ENCODE data around the gene E2F6.
A peak's percentile ranks its signal among the peaks of the same experiment; 100 is the strongest.

Gene E2F6

DNA sequence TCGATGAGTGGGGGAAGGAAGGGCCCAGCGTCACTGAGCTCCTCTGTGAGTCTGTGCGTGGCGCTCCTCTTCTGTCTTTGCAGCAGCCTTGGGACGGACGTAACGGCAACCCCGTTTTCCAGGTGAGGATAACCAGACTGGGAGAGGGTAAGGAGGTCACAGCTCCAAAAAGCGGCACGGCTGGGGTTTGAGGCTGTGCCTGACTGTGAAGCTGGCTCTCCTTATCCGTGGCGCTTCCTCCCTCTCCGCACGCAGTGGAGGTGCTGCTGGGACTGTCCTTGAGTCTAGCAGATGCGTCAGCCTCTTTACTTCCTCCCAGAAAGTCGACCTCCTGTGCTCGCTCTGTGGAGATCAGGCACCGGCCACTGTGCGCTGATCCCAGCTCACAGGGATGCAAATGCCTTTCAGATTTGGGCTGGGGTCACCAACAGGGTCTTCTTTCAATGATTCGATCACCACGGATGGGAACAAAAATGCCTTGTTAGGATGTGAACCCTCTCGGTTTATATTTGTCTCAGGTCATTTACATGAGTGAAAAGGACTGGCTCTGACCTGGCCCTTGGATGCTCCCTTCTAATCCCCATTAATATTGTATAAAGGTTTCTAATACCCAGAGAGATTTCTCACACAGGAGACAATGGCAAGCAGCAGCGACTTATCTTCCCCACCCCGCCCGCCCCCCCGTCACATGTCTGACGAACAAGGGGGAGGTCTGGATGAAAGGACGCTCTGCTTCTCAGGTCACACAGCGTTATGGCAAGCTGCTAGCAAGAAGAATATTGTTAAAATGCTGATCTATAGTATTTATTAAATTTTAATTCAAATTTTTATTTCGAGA is 30.1 kb upstream of the E2F6 start:
- WGBS, 2 donors (ENCODE audit: extremely low coverage in 2 of 2, insufficient read length in 2 of 2, insufficient replicate concordance in 1 of 2): no CpG with 5 or more reads among the region's 30 CpGs
- H3K27me3 ChIP-seq (ENCODE audit: control insufficient read depth in 3 of 3, insufficient read depth in 3 of 3, low read depth in 1 of 3, low read length in 3 of 3): peaks cover 0 to 2% (median 0%) of the 10 kb centered on the region in 3 experiments
- no peak overlapping the region for H2BK120ac ChIP-seq (ENCODE audit: low read depth, low read length)
- no peak overlapping the region for H2AFZ ChIP-seq (ENCODE audit: low read length)
- peaks cover 11% of the 10 kb centered on the region for H3K79me1 ChIP-seq (ENCODE audit: low read depth, low read length)
- DNase-seq (ENCODE audit: low spot score): no peak
- peak overlapping the region in 1 of 2 donors; percentile 39 for H3K4me3 ChIP-seq (ENCODE audit: low read length in 2 of 2)
- H3K23ac ChIP-seq (ENCODE audit: low read depth, low read length, poor library complexity): no peak overlapping the region
- H4K8ac ChIP-seq (ENCODE audit: low read depth, low read length): no peak overlapping the region
- peak overlapping the region; percentile 58 for H3K18ac ChIP-seq (ENCODE audit: low read length)
- no peak overlapping the region for H3K4ac ChIP-seq (ENCODE audit: low read length)
- H2BK5ac ChIP-seq (ENCODE audit: low read length): no peak overlapping the region
- no peak overlapping the region for H3K14ac ChIP-seq (ENCODE audit: low read length)
- no peak overlapping the region for H2BK15ac ChIP-seq (ENCODE audit: low read length)
- H3K36me3 ChIP-seq (replicated peaks in 1 of 2; ENCODE audit: control insufficient read depth in 2 of 2, insufficient read depth in 2 of 2, low read length in 2 of 2): peaks cover 0 to 39% of the 10 kb centered on the region in 2 donors
- peak overlapping the region; percentile 41 for H3K4me2 ChIP-seq (ENCODE audit: insufficient read depth, low read length, poor library complexity, severe bottlenecking)
- H3K4me1 ChIP-seq (ENCODE audit: control insufficient read depth in 2 of 2, insufficient read depth in 1 of 2, low read depth in 1 of 2, low read length in 2 of 2): peaks cover 25 to 56% of the 10 kb centered on the region in 2 donors
- peak overlapping the region; percentile 56 for H3K9ac ChIP-seq (ENCODE audit: low read depth, low read length, poor library complexity)
- H3K27ac ChIP-seq (replicated peaks; ENCODE audit: low read length): peak overlapping the region; percentile 60
- H2BK12ac ChIP-seq (ENCODE audit: low read length): no peak overlapping the region
- H3K9me3 ChIP-seq (replicated peaks in 1 of 2; ENCODE audit: control insufficient read depth in 2 of 2, insufficient read depth in 1 of 2, low read depth in 1 of 2, low read length in 2 of 2): peaks cover 0 to 28% of the 10 kb centered on the region in 2 donors
- H2AK5ac ChIP-seq (ENCODE audit: low read depth, low read length): no peak overlapping the region
- H4K91ac ChIP-seq (ENCODE audit: low read depth, low read length, poor library complexity): no peak overlapping the region

DNA sequence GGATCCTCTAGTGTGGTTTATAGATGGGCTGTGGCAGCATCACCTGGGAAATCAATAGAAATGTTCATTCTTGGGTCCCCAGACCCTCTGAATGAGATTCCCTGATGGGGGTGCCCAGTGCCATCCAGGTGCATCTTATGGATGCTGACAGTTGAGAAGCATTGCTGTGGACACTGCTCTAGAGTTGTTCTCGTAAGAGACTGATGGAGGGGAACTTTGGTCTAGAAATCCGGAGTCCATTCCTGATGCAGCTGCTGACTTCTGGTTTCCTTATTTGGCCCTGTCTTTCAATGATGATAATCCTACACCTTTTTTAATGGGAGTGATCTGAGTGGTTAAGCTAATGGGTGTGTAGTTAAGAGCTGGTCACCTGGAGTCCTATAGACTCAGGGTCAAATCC is 28.3 kb upstream of the E2F6 start:
- H3K23ac ChIP-seq (ENCODE audit: low read depth, low read length, poor library complexity): no peak overlapping the region
- peaks cover 0 to 45% of the 10 kb centered on the region in 2 donors for H3K36me3 ChIP-seq (replicated peaks in 1 of 2; ENCODE audit: control insufficient read depth in 2 of 2, insufficient read depth in 2 of 2, low read length in 2 of 2)
- H4K91ac ChIP-seq (ENCODE audit: low read depth, low read length, poor library complexity): no peak overlapping the region
- peaks cover 9% of the 10 kb centered on the region for H3K79me1 ChIP-seq (ENCODE audit: low read depth, low read length)
- no peak overlapping the region for H4K8ac ChIP-seq (ENCODE audit: low read depth, low read length)
- DNase-seq (ENCODE audit: low spot score): no peak
- H3K4me2 ChIP-seq (ENCODE audit: insufficient read depth, low read length, poor library complexity, severe bottlenecking): no peak overlapping the region
- no peak overlapping the region for H2AK5ac ChIP-seq (ENCODE audit: low read depth, low read length)
- no peak overlapping the region for H2BK120ac ChIP-seq (ENCODE audit: low read depth, low read length)
- peaks cover 2 to 44% of the 10 kb centered on the region in 2 donors for H3K9me3 ChIP-seq (replicated peaks in 1 of 2; ENCODE audit: control insufficient read depth in 2 of 2, insufficient read depth in 1 of 2, low read depth in 1 of 2, low read length in 2 of 2)
- H2AFZ ChIP-seq (ENCODE audit: low read length): no peak overlapping the region
- H3K18ac ChIP-seq (ENCODE audit: low read length): no peak overlapping the region
- H3K4me3 ChIP-seq (ENCODE audit: low read length in 2 of 2): no peak overlapping the region
- H3K4ac ChIP-seq (ENCODE audit: low read length): no peak overlapping the region
- no peak overlapping the region for H3K27ac ChIP-seq (replicated peaks; ENCODE audit: low read length)
- no CpG with 5 or more reads among the region's 2 CpGs for WGBS, 2 donors (ENCODE audit: extremely low coverage in 2 of 2, insufficient read length in 2 of 2, insufficient replicate concordance in 1 of 2)
- H3K4me1 ChIP-seq (ENCODE audit: control insufficient read depth in 2 of 2, insufficient read depth in 1 of 2, low read depth in 1 of 2, low read length in 2 of 2): peaks cover 25 to 41% of the 10 kb centered on the region in 2 donors
- no peak overlapping the region for H2BK15ac ChIP-seq (ENCODE audit: low read length)
- no peak overlapping the region for H3K9ac ChIP-seq (ENCODE audit: low read depth, low read length, poor library complexity)
- no peak overlapping the region for H2BK12ac ChIP-seq (ENCODE audit: low read length)
- no peak overlapping the region for H2BK5ac ChIP-seq (ENCODE audit: low read length)
- H3K27me3 ChIP-seq (ENCODE audit: control insufficient read depth in 3 of 3, insufficient read depth in 3 of 3, low read depth in 1 of 3, low read length in 3 of 3): no peaks in the 10 kb centered on the region
- H3K14ac ChIP-seq (ENCODE audit: low read length): no peak overlapping the region

DNA sequence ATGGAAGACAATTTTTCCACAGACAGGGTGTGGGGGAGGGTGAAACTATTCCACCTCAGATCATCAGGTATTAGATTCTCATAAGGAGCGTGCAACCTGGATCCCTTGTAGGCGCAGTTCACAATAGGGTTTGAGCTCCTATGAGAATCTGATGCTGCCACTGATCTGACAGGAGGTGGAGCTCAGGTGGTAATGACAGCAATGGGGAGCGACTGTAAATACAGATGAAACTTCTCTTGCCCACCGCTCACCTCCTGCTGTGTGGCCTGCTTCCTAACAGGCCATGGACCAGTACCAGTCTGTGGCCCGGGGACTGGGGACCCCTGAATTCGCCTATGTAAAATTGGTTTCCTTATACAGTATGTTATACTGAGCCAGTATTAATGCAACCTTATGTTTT is 27.3 kb upstream of the E2F6 start:
- no peak overlapping the region for H2BK12ac ChIP-seq (ENCODE audit: low read length)
- H3K18ac ChIP-seq (ENCODE audit: low read length): no peak overlapping the region
- no peak overlapping the region for H2BK15ac ChIP-seq (ENCODE audit: low read length)
- H3K79me1 ChIP-seq (ENCODE audit: low read depth, low read length): peaks cover 9% of the 10 kb centered on the region
- no peak overlapping the region for H3K4me3 ChIP-seq (ENCODE audit: low read length in 2 of 2)
- no peak overlapping the region for H2AK5ac ChIP-seq (ENCODE audit: low read depth, low read length)
- peaks cover 2 to 53% of the 10 kb centered on the region in 2 donors for H3K9me3 ChIP-seq (replicated peaks in 1 of 2; ENCODE audit: control insufficient read depth in 2 of 2, insufficient read depth in 1 of 2, low read depth in 1 of 2, low read length in 2 of 2)
- H3K14ac ChIP-seq (ENCODE audit: low read length): no peak overlapping the region
- H3K27me3 ChIP-seq (ENCODE audit: control insufficient read depth in 3 of 3, insufficient read depth in 3 of 3, low read depth in 1 of 3, low read length in 3 of 3): no peaks in the 10 kb centered on the region
- H3K4me2 ChIP-seq (ENCODE audit: insufficient read depth, low read length, poor library complexity, severe bottlenecking): no peak overlapping the region
- DNase-seq (ENCODE audit: low spot score): no peak
- no peak overlapping the region for H4K8ac ChIP-seq (ENCODE audit: low read depth, low read length)
- H2BK120ac ChIP-seq (ENCODE audit: low read depth, low read length): no peak overlapping the region
- WGBS, 2 donors (ENCODE audit: extremely low coverage in 2 of 2, insufficient read length in 2 of 2, insufficient replicate concordance in 1 of 2): no CpG with 5 or more reads among the region's 6 CpGs
- H3K36me3 ChIP-seq (replicated peaks in 1 of 2; ENCODE audit: control insufficient read depth in 2 of 2, insufficient read depth in 2 of 2, low read length in 2 of 2): peaks cover 0 to 49% of the 10 kb centered on the region in 2 donors
- no peak overlapping the region for H3K23ac ChIP-seq (ENCODE audit: low read depth, low read length, poor library complexity)
- no peak overlapping the region for H3K27ac ChIP-seq (replicated peaks; ENCODE audit: low read length)
- H2AFZ ChIP-seq (ENCODE audit: low read length): no peak overlapping the region
- no peak overlapping the region for H3K4ac ChIP-seq (ENCODE audit: low read length)
- H2BK5ac ChIP-seq (ENCODE audit: low read length): no peak overlapping the region
- H4K91ac ChIP-seq (ENCODE audit: low read depth, low read length, poor library complexity): no peak overlapping the region
- H3K9ac ChIP-seq (ENCODE audit: low read depth, low read length, poor library complexity): no peak overlapping the region
- H3K4me1 ChIP-seq (ENCODE audit: control insufficient read depth in 2 of 2, insufficient read depth in 1 of 2, low read depth in 1 of 2, low read length in 2 of 2): peaks cover 20 to 34% of the 10 kb centered on the region in 2 donors

DNA sequence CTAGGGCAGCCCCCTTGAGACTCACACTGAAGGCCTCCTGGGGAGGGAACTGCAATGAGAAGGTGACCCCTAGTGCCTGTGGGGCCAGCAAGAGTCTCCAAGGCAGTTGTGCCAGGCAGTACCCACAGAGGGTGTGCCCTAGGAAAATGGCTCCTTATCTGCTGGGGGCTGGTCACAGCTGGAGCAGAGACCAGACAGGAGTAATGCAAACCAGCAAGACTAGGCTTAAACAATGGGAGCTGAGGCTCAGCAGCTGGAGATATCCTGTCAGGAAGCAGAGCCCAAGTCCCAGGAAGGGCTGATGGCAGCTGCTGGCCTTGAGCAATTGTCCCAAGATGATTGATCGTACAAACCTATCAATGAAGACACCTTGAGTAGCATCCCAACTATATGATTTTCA is 26.8 kb upstream of the E2F6 start:
- H2BK15ac ChIP-seq (ENCODE audit: low read length): no peak overlapping the region
- no peak overlapping the region for H3K18ac ChIP-seq (ENCODE audit: low read length)
- peaks cover 20 to 29% of the 10 kb centered on the region in 2 donors for H3K4me1 ChIP-seq (ENCODE audit: control insufficient read depth in 2 of 2, insufficient read depth in 1 of 2, low read depth in 1 of 2, low read length in 2 of 2)
- H3K4me2 ChIP-seq (ENCODE audit: insufficient read depth, low read length, poor library complexity, severe bottlenecking): no peak overlapping the region
- no peak overlapping the region for H2AK5ac ChIP-seq (ENCODE audit: low read depth, low read length)
- DNase-seq (ENCODE audit: low spot score): no peak
- no peak overlapping the region for H3K14ac ChIP-seq (ENCODE audit: low read length)
- peaks cover 9% of the 10 kb centered on the region for H3K79me1 ChIP-seq (ENCODE audit: low read depth, low read length)
- H3K27me3 ChIP-seq (ENCODE audit: control insufficient read depth in 3 of 3, insufficient read depth in 3 of 3, low read depth in 1 of 3, low read length in 3 of 3): no peaks in the 10 kb centered on the region
- H3K4ac ChIP-seq (ENCODE audit: low read length): no peak overlapping the region
- WGBS, 2 donors (ENCODE audit: extremely low coverage in 2 of 2, insufficient read length in 2 of 2, insufficient replicate concordance in 1 of 2): no CpG with 5 or more reads among the region's 1 CpG
- H2BK12ac ChIP-seq (ENCODE audit: low read length): no peak overlapping the region
- no peak overlapping the region for H4K8ac ChIP-seq (ENCODE audit: low read depth, low read length)
- H3K9ac ChIP-seq (ENCODE audit: low read depth, low read length, poor library complexity): no peak overlapping the region
- H4K91ac ChIP-seq (ENCODE audit: low read depth, low read length, poor library complexity): no peak overlapping the region
- H2AFZ ChIP-seq (ENCODE audit: low read length): no peak overlapping the region
- no peak overlapping the region for H3K27ac ChIP-seq (replicated peaks; ENCODE audit: low read length)
- no peak overlapping the region for H3K4me3 ChIP-seq (ENCODE audit: low read length in 2 of 2)
- peaks cover 2 to 58% of the 10 kb centered on the region in 2 donors for H3K9me3 ChIP-seq (replicated peaks in 1 of 2; ENCODE audit: control insufficient read depth in 2 of 2, insufficient read depth in 1 of 2, low read depth in 1 of 2, low read length in 2 of 2)
- peak overlapping the region; percentile 10 for H2BK5ac ChIP-seq (ENCODE audit: low read length)
- H3K36me3 ChIP-seq (replicated peaks in 1 of 2; ENCODE audit: control insufficient read depth in 2 of 2, insufficient read depth in 2 of 2, low read length in 2 of 2): peaks cover 0 to 54% of the 10 kb centered on the region in 2 donors
- H2BK120ac ChIP-seq (ENCODE audit: low read depth, low read length): no peak overlapping the region
- peak overlapping the region; percentile 45 for H3K23ac ChIP-seq (ENCODE audit: low read depth, low read length, poor library complexity)
